K562 (cell line): ENCODE results near the gene GRIA3.

Experiments
- CTCF ChIP-seq, 3 experiments: IDR thresholded peaks in 2 of 3; conservative IDR thresholded peaks in 1 of 3; 2 replicates each; pipeline ENCODE4 v1.5.1; 2011 to 2012; ENCODE audit warnings: low read length in 3 of 3, mild to moderate bottlenecking in 3 of 3, control low read depth in 2 of 3, improper control_type of control experiment in 1 of 3, inconsistent platforms in 1 of 3, low read depth in 1 of 3, mixed read lengths in 1 of 3, moderate library complexity in 1 of 3; ENCODE audit not compliant: insufficient read depth in 2 of 3
- JUND ChIP-seq, 2 experiments: IDR thresholded peaks; 2 replicates in 1 of 2; 3 replicates in 1 of 2; pipeline ENCODE4 v1.6.1; 2011; ENCODE audit warnings: borderline replicate concordance in 2 of 2, low read depth in 2 of 2, low read length in 2 of 2, improper control_type of control experiment in 1 of 2, missing biosample characterization in 1 of 2, missing genetic modification characterization in 1 of 2, missing genetic modification reagents in 1 of 2
- ZBTB8A ChIP-seq: fragments of 450-650 bp; IDR thresholded peaks from 2 replicates; pipeline ENCODE4 v1.6.1; 2018; ENCODE audit warnings: mild to moderate bottlenecking, moderate library complexity; ENCODE audit not compliant: partially characterized antibody
- ZNF639 ChIP-seq, 2 experiments: fragments of 200-800 bp in 1 of 2; sonication (Bioruptor generic) in 1 of 2; sonication (generic) in 1 of 2; formaldehyde crosslinking in 1 of 2; IDR thresholded peaks in 1 of 2; conservative IDR thresholded peaks in 1 of 2; 2 replicates each; pipeline versions ENCODE4 v1.5.0 to v1.6.1; 2016 to 2020; ENCODE audit warnings: missing compliant biosample characterization in 1 of 2, missing genetic modification characterization in 1 of 2, missing genetic modification reagents in 1 of 2

- TF ChIP-seq CTCF (IDR thresholded peaks at IDR 0.05 in 2 of 3, conservative IDR thresholded peaks at IDR 0.05 in 1 of 3; ENCODE audit: insufficient read depth in 2 of 3, low read depth in 1 of 3, low read length in 3 of 3), result no peak
- no peak for TF ChIP-seq ZBTB8A
- no peak for TF ChIP-seq ZNF639 (CRISPR knock-in tag; conservative IDR thresholded peaks at IDR 0.05 in 1 of 2, IDR thresholded peaks at IDR 0.05 in 1 of 2)
- TF ChIP-seq JUND (IDR thresholded peaks at IDR 0.05; ENCODE audit: borderline replicate concordance, low read depth, low read length), result no peak
- no peak for TF ChIP-seq JUND (tag; IDR thresholded peaks at IDR 0.05; ENCODE audit: borderline replicate concordance, low read depth, low read length)
Observed at GRCh38 chrX:123272630-123273029, 88.6 kb downstream of the GRIA3 start.
